HG02840 (cell line): ENCODE results near the gene PNPLA6.

ENCODE experiments used
- ATAC-seq: cut with Tn5 transposase; IDR thresholded peaks from one replicate; pipeline ENCODE4 v1.9.1; 2021; ENCODE audit warnings: mild to moderate bottlenecking, moderate library complexity, moderate number of reproducible peaks; ENCODE audit not compliant: unreplicated experiment, low FRiP score

The PNPLA6 gene

DNA sequence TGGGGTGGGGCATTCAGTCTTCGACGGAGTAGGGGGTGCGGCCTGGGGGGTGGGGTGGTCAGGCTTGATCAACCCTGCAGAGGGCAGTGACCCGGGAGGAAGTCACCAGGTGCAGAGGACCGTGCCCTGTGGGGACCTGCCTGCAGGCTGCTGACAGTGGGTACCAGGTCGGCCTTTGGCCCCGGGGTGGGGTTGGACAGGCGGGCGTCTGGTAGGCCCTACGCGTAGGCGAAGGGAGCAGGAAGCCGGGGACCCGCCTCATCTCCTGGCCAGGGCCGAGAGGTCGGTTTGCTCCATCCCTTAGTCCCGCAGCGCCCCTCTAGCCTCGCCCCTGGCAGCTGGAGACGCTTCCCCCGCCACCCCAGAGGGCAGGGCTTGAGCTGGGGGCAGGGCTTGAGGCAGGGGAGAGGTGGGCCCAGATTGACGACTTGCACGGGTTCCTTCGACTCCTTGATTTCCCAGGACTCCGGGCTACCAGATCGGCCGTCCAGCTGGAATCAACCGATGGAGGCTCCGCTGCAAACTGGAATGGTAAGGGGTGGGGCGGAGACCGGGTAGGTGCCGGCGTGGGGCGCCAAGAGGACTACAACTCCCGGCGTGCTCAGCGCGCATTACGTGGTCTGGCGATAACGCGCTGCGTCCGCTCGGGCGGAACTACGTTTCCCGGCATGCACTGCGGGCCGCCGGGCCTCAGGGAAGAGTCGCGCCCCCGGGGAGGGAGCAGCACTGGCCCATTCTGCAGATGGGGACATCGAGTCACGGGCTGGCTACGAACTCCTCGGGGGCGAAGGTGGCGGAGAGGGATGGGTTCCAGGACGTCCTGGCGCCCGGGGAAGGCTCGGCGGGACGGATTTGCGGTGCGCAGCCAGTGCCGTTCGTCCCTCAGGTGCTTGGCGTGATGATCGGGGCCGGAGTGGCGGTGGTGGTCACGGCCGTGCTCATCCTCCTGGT, at the start of gene PNPLA6:
Gene PNPLA6 (plus strand): TSS at position 671 of the 951 bp plus-strand sequence. CDS start 72 bp downstream, at position 743.
- peak; percentile 74 for ATAC-seq

DNA sequence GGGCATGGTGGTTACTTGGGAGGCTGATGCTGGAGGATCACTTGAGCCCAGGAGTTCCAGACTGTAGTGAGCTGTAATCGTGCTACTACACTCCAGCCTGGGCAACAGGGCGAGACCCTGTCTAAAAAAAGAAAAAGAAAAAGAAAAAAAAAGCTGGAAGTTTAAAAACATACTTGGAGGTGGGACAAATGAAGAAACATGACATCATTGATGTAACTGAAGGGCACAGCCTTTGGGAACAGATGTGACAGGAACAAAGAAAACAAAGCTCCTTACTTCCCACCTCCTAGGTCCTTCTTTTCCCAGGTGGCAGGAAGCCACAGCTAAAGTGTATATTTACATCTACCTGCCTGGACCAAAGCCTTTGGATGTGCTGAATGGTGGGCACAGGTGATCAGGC, 48.6 kb upstream of the PNPLA6 start:
- no peak for ATAC-seq

DNA sequence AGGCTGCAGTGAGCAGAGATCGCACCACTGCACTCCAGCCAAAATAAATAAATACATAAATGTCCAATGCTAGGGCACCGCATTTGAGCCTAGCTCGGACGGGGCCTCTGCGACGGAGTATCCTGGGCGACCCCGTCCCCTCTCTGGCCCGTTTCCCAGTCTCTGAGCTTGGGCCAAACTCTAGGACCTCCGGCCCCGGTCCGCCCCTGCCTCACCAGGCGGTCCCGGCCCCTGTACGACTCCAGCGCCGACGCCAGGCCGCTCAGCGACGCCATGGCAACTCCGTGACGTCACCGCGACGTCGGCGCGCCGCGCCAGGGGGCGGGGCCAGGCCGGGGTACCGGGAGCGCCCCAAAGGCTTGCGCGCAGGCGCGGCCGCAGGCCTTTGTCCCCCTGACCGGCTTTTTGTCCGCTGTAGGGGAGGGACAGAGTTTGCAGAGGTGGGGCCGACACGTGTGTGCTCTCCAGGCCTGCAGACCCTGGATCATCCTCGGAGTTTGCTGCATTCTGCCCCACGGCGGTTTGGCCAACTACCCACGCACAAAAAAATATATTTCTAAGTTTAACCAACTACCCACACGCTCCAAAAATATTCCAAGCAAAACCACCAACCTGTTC, 46.7 kb upstream of the PNPLA6 start, which contains the start of gene PEX11G:
Gene PEX11G (minus strand): TSS at position 300 of the 618 bp plus-strand sequence. CDS start 25 bp downstream, at position 275.
- ATAC-seq = peak; percentile 63

DNA sequence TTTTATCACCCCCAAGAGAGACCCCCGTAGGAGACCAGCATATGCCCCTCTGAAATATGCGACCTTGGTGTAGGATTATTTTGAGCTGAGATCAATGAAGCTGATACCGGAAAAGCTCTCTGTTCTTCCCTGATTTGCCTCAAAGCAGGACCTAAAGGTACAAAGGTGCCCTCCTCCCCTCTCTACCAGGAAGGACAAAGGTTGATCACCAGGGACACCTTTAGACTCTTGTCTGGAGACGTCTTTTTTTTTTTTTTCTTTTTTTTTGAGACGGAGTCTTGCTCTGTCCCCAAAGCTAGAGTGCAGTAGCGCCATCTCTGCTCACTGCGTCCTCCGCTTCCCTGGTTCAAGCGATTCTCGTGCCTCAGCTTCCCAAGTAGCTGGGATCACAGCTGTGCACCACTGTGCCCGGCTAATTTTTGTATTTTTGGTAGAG, 45.9 kb upstream of the PNPLA6 start:
- ATAC-seq = no peak

DNA sequence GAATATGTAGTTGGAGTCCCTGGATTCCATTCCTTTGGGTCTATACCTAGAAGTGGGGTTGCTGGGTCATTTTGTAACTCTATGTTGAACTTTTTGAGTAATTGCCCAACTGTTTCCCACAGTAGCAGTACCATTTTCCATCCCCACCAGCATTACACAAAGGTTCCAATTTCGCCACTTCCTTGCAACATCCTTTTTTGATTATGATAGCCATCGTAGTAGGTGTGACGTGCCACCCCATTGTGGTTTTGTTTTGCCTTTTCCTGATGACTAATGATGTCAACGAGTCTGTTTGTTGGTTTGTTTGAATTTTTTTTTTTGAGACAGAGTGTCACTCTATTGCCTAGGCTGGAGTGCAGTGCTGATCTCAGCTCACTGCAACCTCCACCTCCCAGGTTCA, 43.4 kb upstream of the PNPLA6 start:
- ATAC-seq = no peak

DNA sequence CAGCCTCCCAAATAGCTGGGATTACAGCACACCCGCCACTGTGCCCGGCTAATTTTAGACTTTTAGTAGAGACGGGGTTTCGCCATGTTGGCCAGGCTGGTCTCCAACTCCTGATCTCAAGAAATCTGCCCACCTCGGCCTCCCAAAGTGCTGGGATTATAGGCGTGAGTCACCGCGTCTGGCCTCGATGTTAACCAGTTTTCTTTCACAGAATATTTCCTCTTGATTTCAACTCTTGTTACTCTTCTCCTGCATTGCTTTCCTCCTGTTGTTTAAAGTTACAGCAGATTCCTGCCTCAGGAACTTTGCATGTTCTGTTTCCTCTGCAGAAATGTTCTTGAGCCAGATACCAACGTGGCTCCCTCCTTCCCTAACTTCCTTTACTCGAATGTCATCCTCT, 43.0 kb upstream of the PNPLA6 start:
- no peak for ATAC-seq

DNA sequence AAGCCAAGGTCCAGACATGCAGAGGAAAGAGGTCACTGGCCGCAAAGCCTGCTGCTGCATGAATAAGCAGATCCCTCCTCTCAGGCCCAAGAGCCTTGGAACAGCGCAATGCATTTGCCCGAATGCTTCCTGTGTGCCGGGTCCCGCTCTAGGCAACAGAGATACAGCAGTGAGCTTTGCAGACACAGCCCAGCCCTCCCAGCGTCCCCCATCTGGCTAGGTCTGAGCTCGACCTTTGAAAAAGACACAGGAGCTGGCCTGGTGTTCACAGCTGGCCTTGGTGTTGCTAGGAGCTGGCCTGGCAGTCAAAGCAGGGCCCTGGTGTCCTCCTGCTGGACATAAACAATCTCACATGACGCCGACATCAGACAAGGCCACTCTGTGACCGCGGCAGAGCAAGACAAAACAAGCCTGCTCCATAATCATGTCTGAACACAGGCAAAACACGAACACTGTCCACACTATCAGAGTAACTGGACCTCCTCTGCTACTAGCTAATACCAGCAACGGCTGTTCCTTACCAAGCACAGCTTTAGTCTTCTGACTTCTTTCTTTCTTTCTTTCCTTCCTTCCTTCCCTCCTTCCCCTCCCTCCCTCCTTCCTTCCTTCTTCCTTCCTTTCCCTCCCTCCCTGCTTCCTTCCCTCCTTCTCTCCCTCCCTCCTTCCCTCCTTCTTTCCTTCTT, 41.0 kb upstream of the PNPLA6 start:
- no peak for ATAC-seq

- ATAC-seq = no peak
Observed at GRCh38 chr19:7497292-7497691, 38.2 kb upstream of the PNPLA6 start.

DNA sequence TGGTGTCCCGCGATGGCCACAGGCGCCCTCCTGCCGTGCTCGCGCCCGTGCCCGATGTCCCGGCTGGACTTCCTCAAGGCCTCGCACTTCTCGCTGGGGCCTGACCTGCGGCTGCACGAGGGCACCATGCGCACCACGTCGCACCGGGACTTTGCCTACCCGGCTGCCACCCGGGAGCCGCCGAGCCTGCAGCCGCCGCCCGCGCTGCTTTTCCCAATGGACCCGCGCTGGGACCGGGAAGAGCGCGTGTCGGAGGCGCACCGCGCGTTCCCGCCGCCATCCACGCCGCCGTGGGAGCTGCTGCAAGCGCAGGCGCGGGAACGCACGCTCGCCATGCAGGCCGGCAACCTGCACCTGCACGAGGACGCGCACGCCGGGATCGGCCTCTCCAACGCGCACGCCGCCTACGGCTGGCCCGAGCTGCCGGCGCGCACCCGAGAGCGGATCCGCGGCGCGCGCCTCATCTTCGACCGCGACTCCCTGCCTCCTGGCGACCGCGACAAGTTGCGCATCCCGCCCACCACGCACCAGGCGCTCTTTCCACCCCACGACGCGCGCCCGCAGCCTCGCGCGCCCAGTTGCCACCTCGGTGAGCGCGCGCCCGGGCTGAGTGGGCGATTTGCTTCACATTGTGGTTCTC, 34.6 kb upstream of the PNPLA6 start:
- no peak for ATAC-seq

DNA sequence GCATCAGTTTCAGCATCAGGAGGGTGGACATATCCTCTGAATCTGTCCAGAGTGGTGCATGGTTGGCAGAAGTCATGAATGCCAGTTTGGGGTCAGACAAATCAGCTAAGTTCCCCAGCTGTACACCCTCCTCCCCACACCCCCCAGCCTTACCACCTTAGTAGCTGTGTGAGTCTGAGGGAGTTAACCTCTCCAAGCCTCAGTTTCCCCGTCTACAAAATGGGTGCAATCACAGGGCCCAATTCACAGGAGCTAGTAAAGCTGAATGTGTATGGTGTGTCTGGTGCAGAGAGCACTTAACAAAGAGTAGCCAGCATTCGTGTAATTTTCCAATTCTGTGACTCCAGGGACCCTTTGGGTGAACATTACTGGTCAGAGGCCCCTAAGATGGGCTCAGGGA, 33.0 kb upstream of the PNPLA6 start:
- ATAC-seq = no peak

- ATAC-seq = no peak
Observed at GRCh38 chr19:7504684-7505083, 30.8 kb upstream of the PNPLA6 start.

DNA sequence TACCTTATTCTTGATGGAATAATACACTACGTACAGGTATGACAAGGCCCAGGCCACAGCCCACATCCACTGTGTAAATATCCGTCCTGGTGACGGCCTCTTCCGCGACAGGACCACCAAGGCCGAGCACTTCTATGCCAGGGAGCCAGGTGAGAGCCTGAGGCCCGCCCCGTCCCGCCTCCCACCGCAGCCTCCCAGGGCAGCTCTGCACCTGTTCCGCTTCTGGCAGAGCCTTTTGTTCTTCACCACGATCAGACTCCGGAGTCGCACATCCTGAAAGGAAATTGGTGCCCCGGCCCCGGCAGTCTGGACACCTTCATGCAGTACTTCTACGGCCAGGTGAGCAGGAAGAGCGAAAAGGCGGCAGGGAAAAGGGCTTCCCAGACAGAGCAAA, 30.2 kb upstream of the PNPLA6 start:
- no peak for ATAC-seq

DNA sequence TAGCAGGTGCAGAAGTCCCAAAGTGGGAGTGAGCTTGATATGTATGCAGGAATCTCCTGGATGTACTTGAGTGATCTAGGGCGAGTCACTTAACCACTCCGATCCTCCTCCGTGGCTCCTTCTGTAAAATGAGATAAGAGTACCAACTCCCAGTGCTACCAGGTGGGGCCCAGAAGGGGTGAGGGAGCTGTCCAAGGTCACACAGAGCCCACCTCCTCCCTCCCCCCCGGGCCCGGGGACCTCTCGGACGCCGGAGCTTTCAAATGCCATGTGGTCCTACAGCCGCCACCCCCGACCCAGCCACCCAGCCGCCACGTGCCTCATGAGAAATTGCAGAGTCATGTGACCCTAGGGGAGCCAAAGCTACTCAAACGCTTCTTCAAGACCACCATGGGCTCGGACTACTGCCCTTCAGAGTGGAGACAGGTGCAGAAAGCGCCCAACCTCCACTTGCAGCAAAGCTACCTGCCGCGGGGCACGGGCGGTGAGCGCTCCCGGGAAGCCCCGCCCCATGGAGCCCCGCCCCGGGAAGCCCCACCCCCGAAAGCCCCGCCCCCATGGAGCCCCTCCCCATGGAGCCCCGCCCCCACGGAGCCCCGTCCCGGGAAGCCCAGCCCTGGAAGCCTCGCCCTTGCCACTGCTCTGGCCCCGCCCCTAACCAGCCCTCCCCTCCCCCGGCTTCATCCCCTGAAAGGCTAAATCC, 29.7 kb upstream of the PNPLA6 start:
- ATAC-seq = no peak

GRCh38 chr19:7506385-7507328, 28.9 kb upstream of the PNPLA6 start:
- no peak for ATAC-seq

DNA sequence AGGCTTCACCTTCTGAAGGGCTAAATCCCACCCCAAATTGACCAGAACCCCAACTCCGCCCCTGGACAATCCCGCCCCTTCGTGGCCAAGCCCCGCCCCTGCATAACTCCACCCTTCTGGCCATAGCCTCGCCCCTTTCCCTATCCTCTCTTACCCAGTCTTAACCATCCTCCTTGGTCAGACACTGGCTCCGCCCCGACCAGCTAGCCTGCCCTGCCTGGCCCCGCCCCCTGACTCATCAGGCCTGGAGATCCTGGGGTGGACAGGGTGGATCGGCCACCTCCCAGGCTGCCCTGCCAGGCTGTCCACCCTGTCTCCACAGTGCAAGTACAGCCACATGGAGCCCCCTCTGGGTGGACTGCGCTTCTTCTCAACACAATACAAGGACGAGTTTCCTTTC, 27.6 kb upstream of the PNPLA6 start:
- no peak for ATAC-seq

DNA sequence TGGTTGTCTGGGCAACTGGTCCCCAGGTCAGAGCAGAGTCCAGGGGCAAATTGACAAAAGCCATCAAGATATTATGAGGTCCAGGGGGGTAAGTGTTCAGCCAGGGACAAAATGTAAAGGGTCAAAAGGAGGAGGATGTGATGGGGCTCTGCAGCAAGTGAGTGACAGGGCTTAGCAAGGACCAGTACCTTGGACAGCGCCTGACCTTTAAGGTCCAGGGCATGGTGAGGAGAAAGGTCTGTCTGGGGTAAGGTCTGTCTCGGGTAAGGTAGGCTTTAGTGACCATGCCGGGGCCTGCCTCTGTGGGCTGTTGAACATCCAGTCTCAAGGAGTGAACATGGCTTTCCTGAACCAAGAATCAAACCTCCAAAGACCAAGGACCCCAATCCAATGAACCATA, 25.9 kb upstream of the PNPLA6 start:
- no peak for ATAC-seq

- no peak for ATAC-seq
Observed at GRCh38 chr19:7512400-7512851, 23.1 kb upstream of the PNPLA6 start.

- ATAC-seq = no peak
Observed at GRCh38 chr19:7513809-7514642, 21.5 kb upstream of the PNPLA6 start.
